ENCODE measurements around the gene DLK2.
"Not testable (repeated sequence)": the region's sequence is repeated elsewhere in the genome, so short reads cannot be mapped to it uniquely, and the experiment has no call there.

DLK2 gene

GRCh38 chr6:43489277-43490072, 34.1 kb upstream of the DLK2 start:
- intact Hi-C loops (cut with DNase I), result no loop called here
- peak; percentile 82 to 98 (median 95) for DNase-seq

- intact Hi-C loops (cut with DNase I), result no loop called here
- DNase-seq, result no peak
Observed at GRCh38 chr6:43488667-43489276, 33.4 kb upstream of the DLK2 start.

DNA sequence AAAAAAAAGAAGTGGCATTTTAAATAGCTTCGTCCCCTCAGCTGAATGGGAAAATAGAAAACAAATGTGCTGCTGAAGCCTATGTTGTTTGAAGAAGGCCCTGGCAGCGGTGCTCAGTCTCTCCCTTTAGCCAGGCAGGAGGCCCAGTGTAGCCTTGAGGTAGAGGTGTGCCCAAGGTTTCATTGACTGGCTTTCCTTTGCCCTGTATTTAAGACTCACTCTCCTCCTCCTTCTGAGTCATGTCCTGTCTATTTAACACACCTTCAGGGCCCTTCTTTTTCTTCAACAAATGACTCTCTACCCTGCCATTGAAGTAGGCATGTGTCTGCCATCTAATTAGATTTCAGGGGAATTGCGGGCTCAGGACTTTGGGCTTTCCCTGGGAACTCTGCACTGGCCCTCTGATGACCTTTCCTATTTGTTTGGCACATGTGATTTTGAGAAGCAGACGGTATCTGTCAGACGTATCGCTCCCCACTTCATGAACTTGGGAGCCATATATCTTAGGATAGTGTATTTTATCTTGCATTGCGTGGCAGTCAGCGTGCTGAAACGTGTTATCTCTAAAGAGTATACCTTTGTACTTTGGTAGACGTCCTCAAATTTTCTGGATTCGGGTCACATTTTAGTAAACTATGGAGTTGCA, 26.4 kb upstream of the DLK2 start:
- DNase-seq, result no peak
- intact Hi-C loops (cut with DNase I), result no loop called here

GRCh38 chr6:43481075-43481474, 25.7 kb upstream of the DLK2 start:
- intact Hi-C loops (cut with DNase I), result no loop called here
- DNase-seq, result no peak

DNA sequence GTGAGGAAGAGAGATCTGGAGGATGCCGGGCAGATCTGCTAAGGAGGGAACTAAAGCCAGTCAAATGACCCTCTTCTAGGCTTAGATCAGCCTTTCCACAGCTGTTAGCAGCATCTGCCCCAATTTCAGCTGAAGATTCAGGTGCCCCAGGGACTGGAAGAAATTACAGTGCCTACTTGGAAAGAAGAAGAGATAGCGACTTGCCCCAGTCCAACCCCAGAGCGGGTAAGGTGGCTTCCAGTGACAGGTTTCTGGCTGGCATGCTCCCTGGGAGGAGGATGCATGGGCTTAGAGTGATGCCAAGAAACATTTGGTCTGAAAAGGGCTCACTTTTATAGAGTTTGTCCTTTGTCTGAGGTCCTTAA, 22.6 kb upstream of the DLK2 start:
- DNase-seq, result no peak
- intact Hi-C loops (cut with DNase I), result no loop called here

GRCh38 chr6:43477235-43478007, 22.1 kb upstream of the DLK2 start, which contains the start of gene TJAP1:
Gene TJAP1, plus strand, starts transcription at chr6:43477570. Its CDS starts 21,432 bp downstream, at chr6:43499002.
- DNase-seq, result peak; percentile 88 to 99 (median 96)
- intact Hi-C loops (cut with DNase I), result no loop called here

- no peak for DNase-seq
- intact Hi-C loops (cut with DNase I), result no loop called here
Observed at GRCh38 chr6:43476746-43477145, 21.4 kb upstream of the DLK2 start.

- no peak for DNase-seq
- intact Hi-C loops (cut with DNase I), result no loop called here
Observed at GRCh38 chr6:43475516-43475915, 20.2 kb upstream of the DLK2 start.

GRCh38 chr6:43472515-43472914, 17.2 kb upstream of the DLK2 start:
- intact Hi-C loops (cut with DNase I), result no loop called here

GRCh38 chr6:43471399-43471798, 16.1 kb upstream of the DLK2 start:
- intact Hi-C loops (cut with DNase I), result no loop called here

More at GRCh38 chr6:43472515-43472914, 17.2 kb upstream of the DLK2 start:
- DNase-seq, result no peak

DNA sequence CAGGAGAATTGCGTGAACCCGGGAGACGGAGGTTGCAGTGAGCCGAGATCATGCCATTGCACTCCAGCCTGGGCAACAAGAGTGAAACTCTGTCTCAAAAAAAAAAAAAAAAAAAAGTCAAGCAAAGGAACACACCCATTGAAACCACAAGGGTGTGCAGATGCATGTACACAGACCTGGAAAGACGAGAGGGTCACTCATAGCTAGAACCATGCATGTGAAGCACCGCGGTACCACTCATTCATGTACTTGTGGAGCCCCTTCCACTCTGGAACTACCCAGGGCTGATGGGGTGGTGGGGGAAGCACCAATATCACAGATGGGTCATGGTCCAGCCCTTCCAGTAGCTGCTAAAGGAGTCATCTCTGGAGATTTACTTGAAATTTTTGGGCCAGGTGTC, 14.6 kb upstream of the DLK2 start:
- intact Hi-C loops (cut with DNase I), result no loop called here
- DNase-seq, result no peak

More at GRCh38 chr6:43471399-43471798, 16.1 kb upstream of the DLK2 start:
- no peak for DNase-seq

- intact Hi-C loops (cut with DNase I), result no loop called here
- DNase-seq, result no peak
Observed at GRCh38 chr6:43468748-43469681, 13.7 kb upstream of the DLK2 start.

- DNase-seq, result no peak
- intact Hi-C loops (cut with DNase I), result no loop called here
Observed at GRCh38 chr6:43468240-43468639, 12.9 kb upstream of the DLK2 start.

- DNase-seq, result no peak
- intact Hi-C loops (cut with DNase I), result no loop called here
Observed at GRCh38 chr6:43467752-43468151, 12.4 kb upstream of the DLK2 start.

DNA sequence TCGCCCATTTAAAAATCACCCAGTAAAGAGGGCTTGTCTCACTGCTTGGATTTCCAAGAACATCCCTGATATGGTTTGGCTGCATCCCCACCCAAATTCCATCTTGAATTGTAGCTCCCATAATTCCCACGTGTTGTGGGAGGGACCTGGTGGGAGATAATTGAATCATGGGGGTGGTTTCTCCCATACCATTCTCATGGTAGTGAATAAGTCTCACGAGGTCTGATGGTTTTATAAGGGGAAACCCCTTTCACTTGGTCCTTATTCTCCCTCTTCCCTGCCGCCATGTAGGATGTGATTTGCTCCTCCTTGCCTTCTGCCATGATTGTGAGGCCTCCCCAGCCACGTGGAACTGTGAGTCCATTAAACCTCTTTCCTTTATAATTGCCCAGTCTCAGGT, 11.9 kb upstream of the DLK2 start:
- intact Hi-C loops (cut with DNase I); DNase-seq: not testable (repeated sequence)

- no peak for DNase-seq
Observed at GRCh38 chr6:43465948-43466347, 10.6 kb upstream of the DLK2 start.

DNA sequence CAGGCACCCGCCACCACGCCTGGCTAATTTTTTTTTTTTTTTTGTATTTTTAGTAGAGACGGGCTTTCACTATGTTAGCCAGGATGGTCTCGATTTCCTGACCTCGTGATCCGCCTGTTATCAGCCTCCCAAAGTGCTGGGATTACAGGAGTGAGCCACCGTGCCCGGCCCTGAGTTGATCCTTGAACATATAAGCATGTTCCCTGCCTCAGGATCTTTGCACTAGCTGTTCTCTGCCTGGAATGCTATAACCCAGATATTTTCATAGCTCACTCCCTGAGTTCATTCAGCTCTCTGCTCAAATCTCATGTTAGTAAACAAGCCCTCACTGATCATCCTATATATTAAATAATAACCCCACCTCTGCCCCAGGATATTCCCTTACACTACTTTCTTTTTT, 9.0 kb upstream of the DLK2 start:
- DNase-seq, result no peak
- intact Hi-C loops (cut with DNase I), result no loop called here

More at GRCh38 chr6:43465948-43466347, 10.6 kb upstream of the DLK2 start:
- intact Hi-C loops (cut with DNase I), result no loop called here

DNA sequence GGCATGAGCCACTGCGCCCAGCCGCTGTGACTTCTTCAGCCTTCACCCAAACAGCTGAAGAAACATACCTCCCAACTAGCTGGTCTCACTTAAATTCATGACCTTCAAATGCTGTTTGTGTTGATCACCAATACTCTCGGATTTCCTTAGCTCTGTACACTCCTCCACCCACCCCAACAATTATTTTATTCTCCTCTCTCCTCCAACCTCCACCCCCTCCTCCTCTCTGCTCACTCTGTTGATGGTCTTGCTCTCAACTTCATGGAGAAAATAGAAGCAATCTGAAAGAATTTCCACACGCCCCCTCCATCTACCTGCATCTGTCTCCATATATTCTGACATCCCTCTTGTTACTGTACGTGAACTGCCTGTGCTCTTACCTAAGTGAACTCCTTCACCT, 6.6 kb upstream of the DLK2 start:
- DNase-seq, result peak in 3 of 42 donors; percentile 22 to 61 (median 33)
- intact Hi-C loops (cut with DNase I), result no loop called here
